Neural progenitor cell (in vitro differentiated cells): ENCODE measurements around the gene RTP3.

Experiments used
- EZH2 ChIP-seq: fragments of 200-600 bp; sonication (generic); IDR thresholded peaks from 2 replicates; pipeline ENCODE4 v1.6.1; 2017; ENCODE audit warnings: antibody characterized with exemption, mild to moderate bottlenecking, moderate library complexity
- EZH2phosphoT487 ChIP-seq: fragments of 200-600 bp; sonication (generic); IDR thresholded peaks from 2 replicates; pipeline ENCODE4 v1.6.1; 2017; ENCODE audit warnings: antibody characterized with exemption
- TF ChIP-seq, protein P1 (sequence below): fragments of 200-600 bp; sonication (generic); IDR thresholded peaks from 2 replicates; pipeline ENCODE4 v1.5.1; 2017; ENCODE audit warnings: antibody characterized with exemption, mild to moderate bottlenecking

DNA sequence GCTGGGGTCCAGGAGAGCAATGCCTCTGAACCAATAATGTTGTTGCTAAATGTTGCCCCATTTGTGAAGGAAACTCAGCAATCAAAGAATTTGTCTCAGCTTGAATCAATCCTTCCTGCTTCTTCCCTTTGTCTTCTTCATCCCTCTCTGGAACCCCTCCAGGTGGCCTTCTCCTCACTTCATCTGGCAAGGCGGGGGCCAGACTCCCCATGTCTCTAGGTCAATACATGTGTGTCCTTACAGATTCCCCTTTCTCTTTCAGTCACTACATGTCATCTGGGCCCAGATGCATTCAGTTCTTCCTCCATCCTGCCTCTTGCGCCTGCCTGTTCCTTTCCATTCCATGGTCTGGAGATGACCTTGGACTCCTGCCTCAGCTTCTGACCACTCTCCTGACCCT, 25.0 kb upstream of the RTP3 start:
- TF ChIP-seq, protein P1, sequence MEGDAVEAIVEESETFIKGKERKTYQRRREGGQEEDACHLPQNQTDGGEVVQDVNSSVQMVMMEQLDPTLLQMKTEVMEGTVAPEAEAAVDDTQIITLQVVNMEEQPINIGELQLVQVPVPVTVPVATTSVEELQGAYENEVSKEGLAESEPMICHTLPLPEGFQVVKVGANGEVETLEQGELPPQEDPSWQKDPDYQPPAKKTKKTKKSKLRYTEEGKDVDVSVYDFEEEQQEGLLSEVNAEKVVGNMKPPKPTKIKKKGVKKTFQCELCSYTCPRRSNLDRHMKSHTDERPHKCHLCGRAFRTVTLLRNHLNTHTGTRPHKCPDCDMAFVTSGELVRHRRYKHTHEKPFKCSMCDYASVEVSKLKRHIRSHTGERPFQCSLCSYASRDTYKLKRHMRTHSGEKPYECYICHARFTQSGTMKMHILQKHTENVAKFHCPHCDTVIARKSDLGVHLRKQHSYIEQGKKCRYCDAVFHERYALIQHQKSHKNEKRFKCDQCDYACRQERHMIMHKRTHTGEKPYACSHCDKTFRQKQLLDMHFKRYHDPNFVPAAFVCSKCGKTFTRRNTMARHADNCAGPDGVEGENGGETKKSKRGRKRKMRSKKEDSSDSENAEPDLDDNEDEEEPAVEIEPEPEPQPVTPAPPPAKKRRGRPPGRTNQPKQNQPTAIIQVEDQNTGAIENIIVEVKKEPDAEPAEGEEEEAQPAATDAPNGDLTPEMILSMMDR = no peak
- TF ChIP-seq EZH2 (no peak), EZH2phosphoT487 (no peak)
